Thyroid gland (tissue), 4 donors: ENCODE measurements around the gene MEF2B.

ENCODE experiments used
- CTCF ChIP-seq, 6 experiments: fragments of 200-600 bp in 3 of 6; fragments of 450-650 bp in 3 of 6; sonication (generic) in 3 of 6; IDR thresholded peaks; one replicate each; pipeline ENCODE4 v1.5.1; 2016 to 2019; ENCODE audit warnings: antibody characterized with exemption in 6 of 6, mild to moderate bottlenecking in 2 of 6, inconsistent platforms in 1 of 6, moderate library complexity in 1 of 6
- POLR2A ChIP-seq, 2 donors: fragments of 450-650 bp; IDR thresholded peaks; one replicate each; pipeline ENCODE4 v1.6.1; 2017; ENCODE audit warnings: antibody characterized with exemption in 2 of 2, mild to moderate bottlenecking in 2 of 2, moderate library complexity in 1 of 2

- TF ChIP-seq CTCF (IDR thresholded peaks at IDR 0.05) (no peak), POLR2A (IDR thresholded peaks at IDR 0.05) (no peak)
Measured at GRCh38 chr19:19213426-19214158, 43.5 kb upstream of the MEF2B start.
